BLaER1 (cell line): ENCODE measurements around the gene GNL1.
"Not testable (repeated sequence)": the region's sequence is repeated elsewhere in the genome, so short reads cannot be mapped to it uniquely, and the experiment has no call there.

ENCODE experiments used
- H3K27ac ChIP-seq: shearing (Covaris generic); formaldehyde crosslinking; 2 replicates; pipeline ENCODE4 v1.8.1; 2022
- H3K27me3 ChIP-seq: shearing (Covaris generic); formaldehyde crosslinking; 2 replicates; pipeline ENCODE4 v1.8.1; 2022
- H3K36me3 ChIP-seq: shearing (Covaris generic); formaldehyde crosslinking; 2 replicates; pipeline ENCODE4 v1.8.1; 2022
- H3K4me1 ChIP-seq: shearing (Covaris generic); formaldehyde crosslinking; 2 replicates; pipeline ENCODE4 v1.8.1; 2022
- H3K4me2 ChIP-seq: shearing (Covaris generic); formaldehyde crosslinking; 2 replicates; pipeline ENCODE4 v1.8.1; 2022
- H3K4me3 ChIP-seq: shearing (Covaris generic); formaldehyde crosslinking; 2 replicates; pipeline ENCODE4 v1.8.1; 2022
- H3K9ac ChIP-seq: shearing (Covaris generic); formaldehyde crosslinking; 2 replicates; pipeline ENCODE4 v1.8.1; 2022
- H3K9me3 ChIP-seq: shearing (Covaris generic); formaldehyde crosslinking; 2 replicates; pipeline ENCODE4 v1.8.1; 2022
- H4K20me1 ChIP-seq: shearing (Covaris generic); formaldehyde crosslinking; 2 replicates; pipeline ENCODE4 v1.8.1; 2022
- Cebpa-rat ChIP-seq: shearing (Covaris generic); IDR thresholded peaks from 2 replicates; pipeline ENCODE4 v1.8.1; 2022

The GNL1 gene

GRCh38 chr6:30500421-30501355, 55.6 kb downstream of the GNL1 start:
- no peak for TF ChIP-seq Cebpa-rat
- H3K9me3 ChIP-seq, result peaks cover 15% of the 10 kb centered on the region
- H3K36me3 ChIP-seq, result no peaks in the 10 kb centered on the region
- peak overlapping the region; percentile 63 for H3K27ac ChIP-seq
- H3K27me3 ChIP-seq, result no peaks in the 10 kb centered on the region
- peaks cover 46% of the 10 kb centered on the region for H3K4me1 ChIP-seq
- H3K9ac ChIP-seq, result peak overlapping the region; percentile 66
- H4K20me1 ChIP-seq, result no peaks in the 10 kb centered on the region
- H3K4me2 ChIP-seq, result peak overlapping the region; percentile 94
- peak overlapping the region; percentile 53 for H3K4me3 ChIP-seq

GRCh38 chr6:30498705-30499104, 57.6 kb downstream of the GNL1 start:
- not testable (repeated sequence) for H4K20me1 ChIP-seq, H3K27me3 ChIP-seq, H3K9ac ChIP-seq, H3K36me3 ChIP-seq, H3K27ac ChIP-seq, H3K4me2 ChIP-seq, H3K4me3 ChIP-seq
- Histone ChIP-seq H3K9me3 (peaks cover 15% of the 10 kb centered on the region), H3K4me1 (peaks cover 46% of the 10 kb centered on the region)

GRCh38 chr6:30497714-30498113, 58.6 kb downstream of the GNL1 start:
- H3K27ac ChIP-seq, result peak overlapping the region; percentile 41; the same call in 1 of the 2 replicates
- peaks cover 15% of the 10 kb centered on the region for H3K9me3 ChIP-seq
- H4K20me1 ChIP-seq, result peaks cover 17% of the 10 kb centered on the region
- no peak overlapping the region for H3K9ac ChIP-seq
- 0 out of 2 replicates have a peak overlapping the region, but pooled peaks have one; percentile 1 for H3K4me2 ChIP-seq
- H3K4me3 ChIP-seq, result no peak overlapping the region
- no peak for TF ChIP-seq Cebpa-rat
- H3K4me1 ChIP-seq, result peaks cover 56% of the 10 kb centered on the region
- no peaks in the 10 kb centered on the region for H3K27me3 ChIP-seq
- H3K36me3 ChIP-seq, result peaks cover 16% of the 10 kb centered on the region

- peaks cover 61% of the 10 kb centered on the region for H3K4me1 ChIP-seq
- not testable (repeated sequence) for H3K27me3 ChIP-seq, H3K4me3 ChIP-seq, H3K9ac ChIP-seq
- H3K4me2 ChIP-seq, result 0 out of 2 replicates have a peak overlapping the region, but pooled peaks have one; percentile 1
- peaks cover 15% of the 10 kb centered on the region for H3K9me3 ChIP-seq
- peaks cover 22% of the 10 kb centered on the region for H4K20me1 ChIP-seq
- H3K36me3 ChIP-seq, result peaks cover 21% of the 10 kb centered on the region
- peak overlapping the region; percentile 41; the same call in 1 of the 2 replicates for H3K27ac ChIP-seq
These were observed 59.1 kb downstream of the GNL1 start for GRCh38 chr6:30497261-30497599.

GRCh38 chr6:30495993-30496392, 60.3 kb downstream of the GNL1 start:
- Histone ChIP-seq H3K9me3 (peaks cover 15% of the 10 kb centered on the region), H3K27ac (peak overlapping the region; percentile 49; the same call in 1 of the 2 replicates), H3K4me3 (no peak overlapping the region), H3K9ac (no peak overlapping the region), H3K27me3 (no peaks in the 10 kb centered on the region), H3K4me2 (0 out of 2 replicates have a peak overlapping the region, but pooled peaks have one; percentile 0), H4K20me1 (peaks cover 34% of the 10 kb centered on the region), H3K4me1 (peaks cover 65% of the 10 kb centered on the region), H3K36me3 (peaks cover 33% of the 10 kb centered on the region)
- TF ChIP-seq Cebpa-rat, result no peak

- not testable (repeated sequence) for H3K27ac ChIP-seq, H3K27me3 ChIP-seq, H3K4me3 ChIP-seq, H3K9ac ChIP-seq, H3K4me2 ChIP-seq
- peaks cover 64% of the 10 kb centered on the region for H3K4me1 ChIP-seq
- peaks cover 43% of the 10 kb centered on the region for H4K20me1 ChIP-seq
- H3K36me3 ChIP-seq, result peaks cover 42% of the 10 kb centered on the region
- peaks cover 15% of the 10 kb centered on the region for H3K9me3 ChIP-seq
These were observed 61.2 kb downstream of the GNL1 start for GRCh38 chr6:30495060-30495459.

DNA sequence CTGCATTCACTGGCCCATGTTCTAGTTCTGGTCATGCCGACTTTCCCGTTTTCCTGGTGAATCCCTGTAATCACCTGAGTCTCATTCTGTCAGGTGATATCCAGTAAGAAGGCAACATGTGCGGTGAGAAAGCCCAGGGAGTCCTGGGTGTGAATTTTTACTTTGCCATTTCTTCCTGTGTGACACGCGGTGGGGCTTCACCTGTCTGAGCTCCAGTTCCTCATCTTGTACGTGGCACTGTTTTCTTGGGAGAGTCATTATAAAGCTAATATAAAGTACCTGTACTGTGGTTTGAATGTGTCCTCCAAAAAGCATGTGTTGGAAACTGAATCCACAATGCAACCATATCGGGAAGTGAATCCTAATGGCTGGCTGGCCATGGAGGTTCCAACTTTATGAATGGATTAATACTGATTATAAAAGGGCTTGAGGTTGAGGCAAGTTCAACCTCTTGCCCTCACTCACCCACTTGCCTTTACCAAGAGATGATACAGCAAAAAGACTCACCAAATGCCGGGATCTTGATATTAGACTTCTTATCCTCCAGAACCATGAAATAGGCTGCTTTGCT, 61.9 kb downstream of the GNL1 start:
- no peaks in the 10 kb centered on the region for H3K27me3 ChIP-seq
- H4K20me1 ChIP-seq, result peaks cover 50% of the 10 kb centered on the region
- no peak overlapping the region for H3K27ac ChIP-seq
- no peak overlapping the region for H3K9ac ChIP-seq
- H3K36me3 ChIP-seq, result peaks cover 42% of the 10 kb centered on the region
- H3K9me3 ChIP-seq, result peaks cover 10% of the 10 kb centered on the region
- H3K4me1 ChIP-seq, result peaks cover 58% of the 10 kb centered on the region
- H3K4me3 ChIP-seq, result no peak overlapping the region
- H3K4me2 ChIP-seq, result no peak overlapping the region
- no peak for TF ChIP-seq Cebpa-rat

DNA sequence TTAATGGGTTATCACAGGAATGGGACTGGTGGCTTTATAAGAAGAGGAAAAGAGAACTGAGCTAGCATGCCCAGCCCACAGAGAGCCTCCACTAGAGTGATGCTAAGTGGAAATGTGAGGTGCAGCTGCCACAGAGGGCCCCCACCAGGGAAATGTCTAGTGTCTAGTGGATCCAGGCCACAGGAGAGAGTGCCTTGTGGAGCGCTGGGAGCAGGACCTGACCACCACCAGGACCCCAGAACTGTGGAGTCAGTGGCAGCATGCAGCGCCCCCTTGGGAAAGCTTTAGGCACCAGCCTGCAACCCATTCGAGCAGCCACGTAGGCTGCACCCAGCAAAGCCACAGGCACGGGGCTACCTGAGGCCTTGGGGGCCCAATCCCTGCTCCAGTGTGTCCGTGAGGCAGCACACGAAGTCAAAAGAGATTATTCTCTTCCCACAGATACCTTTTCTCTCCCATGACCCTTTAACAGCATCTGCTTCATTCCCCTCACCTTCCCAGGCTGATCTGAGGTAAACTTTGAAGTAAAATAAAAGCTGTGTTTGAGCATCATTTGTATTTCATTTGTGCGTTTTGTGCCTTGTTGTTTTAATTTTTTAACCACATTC, 62.5 kb downstream of the GNL1 start:
- no peak overlapping the region for H3K9ac ChIP-seq

GRCh38 chr6:30491991-30492952, 64.0 kb downstream of the GNL1 start:
- H3K4me3 ChIP-seq, result peak overlapping the region; percentile 99; the same call in 1 of the 2 replicates
- TF ChIP-seq Cebpa-rat, result no peak
- peak overlapping the region; percentile 99 for H3K9ac ChIP-seq
- H3K4me1 ChIP-seq, result peaks cover 58% of the 10 kb centered on the region
- H3K27ac ChIP-seq, result peak overlapping the region; percentile 38; the same call in 1 of the 2 replicates
- H3K27me3 ChIP-seq, result no peaks in the 10 kb centered on the region
- peaks cover 42% of the 10 kb centered on the region for H3K36me3 ChIP-seq
- peak overlapping the region; percentile 100 for H3K4me2 ChIP-seq
- no peaks in the 10 kb centered on the region for H3K9me3 ChIP-seq
- H4K20me1 ChIP-seq, result peaks cover 50% of the 10 kb centered on the region

More for the DNA sequence above, 62.5 kb downstream of the GNL1 start:
- H3K27me3 ChIP-seq, result no peaks in the 10 kb centered on the region
- H3K9me3 ChIP-seq, result peaks cover 6% of the 10 kb centered on the region; the same call in 1 of the 2 replicates
- H3K4me3 ChIP-seq, result no peak overlapping the region
- peaks cover 50% of the 10 kb centered on the region for H4K20me1 ChIP-seq
- no peak overlapping the region for H3K4me2 ChIP-seq
- peaks cover 61% of the 10 kb centered on the region for H3K4me1 ChIP-seq
- peaks cover 42% of the 10 kb centered on the region for H3K36me3 ChIP-seq
- TF ChIP-seq Cebpa-rat, result no peak
- no peak overlapping the region for H3K27ac ChIP-seq
